SK-N-SH (cell line): Measurements from ENCODE around the gene SERPINE2. TPM values are rescaled to one million over a fixed set of nuclear protein-coding genes. Genes with fewer than 3 reads are reported as not detected.

Experiments used
- CTCF ChIA-PET: fragments of 300-600, 350-600 bp; formaldehyde crosslinking; extraction: SDS; loops from one replicate; lab custom pipeline; 2021; lab: Yijun Ruan, JAX
- POLR2A ChIA-PET: fragments of 350-600 bp; sonication (Branson Sonifier 250); formaldehyde crosslinking; extraction: SDS; loops from one replicate; lab custom pipeline; 2020; ENCODE audit warnings: antibody characterized with exemption, inconsistent platforms; lab: Yijun Ruan, JAX
- DNase-seq: peaks from one replicate; pipeline ENCODE4 v3.0.0; 2012
- H2AFZ ChIP-seq: fragments of 200-600 bp; sonication (generic); 2 replicates; pipeline ENCODE4 v1.8.1; 2016; ENCODE audit warnings: antibody characterized with exemption, mild to moderate bottlenecking, low read depth
- H3F3A ChIP-seq: fragments of 200-600 bp; sonication (generic); replicated peaks from 2 replicates; pipeline ENCODE3; 2016; ENCODE audit warnings: antibody characterized with exemption, mild to moderate bottlenecking; ENCODE audit not compliant: insufficient read depth
- H3K27ac ChIP-seq, 2 experiments: fragments of 200-500 bp in 1 of 2; fragments of 200-600 bp in 1 of 2; sonication (Bioruptor generic) in 1 of 2; sonication (generic), shearing (Covaris generic) in 1 of 2; 2 replicates each; pipeline versions ENCODE4 v1.5.1 to v1.6.1; 2014 to 2016; ENCODE audit warnings: low read depth in 2 of 2, inconsistent platforms in 1 of 2, low read length in 1 of 2, mild to moderate bottlenecking in 1 of 2, mixed read lengths in 1 of 2
- H3K27me3 ChIP-seq: fragments of 200-600 bp; sonication (generic), shearing (Covaris generic); 2 replicates; pipeline ENCODE4 v1.6.1; 2016; ENCODE audit warnings: mixed run types; ENCODE audit not compliant: insufficient read depth
- H3K36me3 ChIP-seq, 2 experiments: fragments of 200-500 bp in 1 of 2; fragments of 200-600 bp in 1 of 2; sonication (Bioruptor generic) in 1 of 2; sonication (generic) in 1 of 2; replicated peaks in 1 of 2; 2 replicates each; pipeline versions ENCODE3 to v1.5.1; 2014 to 2016; ENCODE audit warnings: low read length in 1 of 2, mild to moderate bottlenecking in 1 of 2; ENCODE audit not compliant: insufficient read depth in 2 of 2, control insufficient read depth in 1 of 2
- H3K4me1 ChIP-seq, 2 experiments: fragments of 200-500 bp in 1 of 2; fragments of 200-600 bp in 1 of 2; sonication (Bioruptor generic) in 1 of 2; sonication (generic), shearing (Covaris generic) in 1 of 2; 2 replicates each; pipeline versions ENCODE4 v1.5.1 to v1.6.1; 2014 to 2016; ENCODE audit warnings: low read depth in 1 of 2, low read length in 1 of 2, mixed run types in 1 of 2; ENCODE audit not compliant: insufficient read depth in 2 of 2, control insufficient read depth in 1 of 2
- H3K4me2 ChIP-seq: fragments of 200-600 bp; sonication (generic), shearing (Covaris generic); 2 replicates; pipeline ENCODE4 v1.6.1; 2017; ENCODE audit warnings: mixed run types
- H3K4me3 ChIP-seq, 2 experiments: fragments of 200-500 bp in 1 of 2; fragments of 200-600 bp in 1 of 2; sonication (Bioruptor generic) in 1 of 2; sonication (generic), shearing (Covaris generic) in 1 of 2; 2 replicates each; pipeline versions ENCODE4 v1.5.1 to v1.8.1; 2014 to 2016; ENCODE audit warnings: low read depth in 2 of 2, inconsistent platforms in 1 of 2, low read length in 1 of 2, mild to moderate bottlenecking in 1 of 2, mixed read lengths in 1 of 2, moderate library complexity in 1 of 2
- H3K79me2 ChIP-seq: fragments of 200-600 bp; sonication (generic); 2 replicates; pipeline ENCODE4 v1.8.1; 2017; ENCODE audit warnings: mild to moderate bottlenecking; ENCODE audit not compliant: insufficient read depth
- H3K9ac ChIP-seq: fragments of 200-600 bp; sonication (generic); 2 replicates; pipeline ENCODE4 v1.6.1; 2017; ENCODE audit warnings: mixed run types
- H3K9me2 ChIP-seq: fragments of 200-600 bp; sonication (generic); 2 replicates; pipeline ENCODE4 v1.6.1; 2017; ENCODE audit warnings: mixed run types
- H3K9me3 ChIP-seq: fragments of 200-600 bp; sonication (generic); 2 replicates; pipeline ENCODE4 v1.6.1; 2017; ENCODE audit warnings: mixed run types, mild to moderate bottlenecking, moderate library complexity
- H4K20me1 ChIP-seq: fragments of 200-600 bp; sonication (generic); 2 replicates; pipeline ENCODE4 v1.6.1; 2017; ENCODE audit warnings: mild to moderate bottlenecking, mixed run types; ENCODE audit not compliant: insufficient read depth
- CHD2 ChIP-seq: fragments of 150-350 bp; IDR thresholded peaks from 2 replicates; pipeline ENCODE4 v1.6.1; 2018; ENCODE audit warnings: low read length; ENCODE audit not compliant: partially characterized antibody
- ELF1 ChIP-seq: IDR thresholded peaks from 2 replicates; pipeline ENCODE4 v1.4.0; 2012
- EP300 ChIP-seq, 2 experiments: IDR thresholded peaks; 2 replicates each; pipeline versions ENCODE4 v1.4.0 to v1.6.1; 2012; ENCODE audit warnings: borderline replicate concordance in 1 of 2, low read depth in 1 of 2, low read length in 1 of 2
- FOSL2 ChIP-seq: IDR thresholded peaks from 2 replicates; pipeline ENCODE4 v1.4.0; 2012; ENCODE audit warnings: low read depth, mild to moderate bottlenecking, moderate library complexity, borderline replicate concordance
- MAX ChIP-seq: IDR thresholded peaks from 2 replicates; pipeline ENCODE4 v1.4.0; 2012; ENCODE audit warnings: low read depth
- MXI1 ChIP-seq: IDR thresholded peaks from 2 replicates; pipeline ENCODE4 v1.6.1; 2012; ENCODE audit warnings: mild to moderate bottlenecking, low read depth, low read length, improper control_type of control experiment
- NFIC ChIP-seq: IDR thresholded peaks from 2 replicates; pipeline ENCODE4 v1.4.0; 2012; ENCODE audit warnings: borderline replicate concordance
- PBX3 ChIP-seq: IDR thresholded peaks from 2 replicates; pipeline ENCODE4; 2012
- POLR2AphosphoS5 ChIP-seq: IDR thresholded peaks from 2 replicates; pipeline ENCODE4 v1.6.1; 2012; ENCODE audit warnings: low read depth, low read length
- RAD21 ChIP-seq: IDR thresholded peaks from 2 replicates; pipeline ENCODE4 v1.6.1; 2012; ENCODE audit warnings: mild to moderate bottlenecking, low read length
- RCOR1 ChIP-seq: fragments of 150-350 bp; IDR thresholded peaks from 2 replicates; pipeline ENCODE4 v1.6.1; 2017; ENCODE audit warnings: antibody characterized with exemption, low read length
- RFX5 ChIP-seq: IDR thresholded peaks from 2 replicates; pipeline ENCODE4 v1.6.1; 2012; ENCODE audit warnings: mild to moderate bottlenecking, improper control_type of control experiment, low read length
- SIN3A ChIP-seq: IDR thresholded peaks from 2 replicates; pipeline ENCODE4 v1.6.1; 2012; ENCODE audit warnings: low read depth, mild to moderate bottlenecking, low read length, moderate library complexity, borderline replicate concordance
- WGBS: methylation state at CpG from one replicate; pipeline ENCODE4 v1.1.6; 2017; ENCODE audit warnings: low lambda C conversion rate; 5-methylcytosine and 5-hydroxymethylcytosine counted together
- polyA plus RNA-seq, 3 experiments: library from polyadenylated mRNA; depleted of rRNA; stranded (reverse); fragments of >200 nt; gene quantifications; 2 replicates each; pipeline ENCODE4 v1.2.3, GENCODE V29; 2012
- TF ChIP-seq, protein P1 (sequence below): fragments of 200-600 bp; sonication (generic); IDR thresholded peaks from 2 replicates; pipeline ENCODE4 v1.6.1; 2017; ENCODE audit warnings: antibody characterized with exemption, mild to moderate bottlenecking, moderate library complexity

SERPINE2 gene
- polyA plus RNA-seq, 1 of the 3 experiments (the other 2 are of a cell fraction), result 249 TPM

DNA sequence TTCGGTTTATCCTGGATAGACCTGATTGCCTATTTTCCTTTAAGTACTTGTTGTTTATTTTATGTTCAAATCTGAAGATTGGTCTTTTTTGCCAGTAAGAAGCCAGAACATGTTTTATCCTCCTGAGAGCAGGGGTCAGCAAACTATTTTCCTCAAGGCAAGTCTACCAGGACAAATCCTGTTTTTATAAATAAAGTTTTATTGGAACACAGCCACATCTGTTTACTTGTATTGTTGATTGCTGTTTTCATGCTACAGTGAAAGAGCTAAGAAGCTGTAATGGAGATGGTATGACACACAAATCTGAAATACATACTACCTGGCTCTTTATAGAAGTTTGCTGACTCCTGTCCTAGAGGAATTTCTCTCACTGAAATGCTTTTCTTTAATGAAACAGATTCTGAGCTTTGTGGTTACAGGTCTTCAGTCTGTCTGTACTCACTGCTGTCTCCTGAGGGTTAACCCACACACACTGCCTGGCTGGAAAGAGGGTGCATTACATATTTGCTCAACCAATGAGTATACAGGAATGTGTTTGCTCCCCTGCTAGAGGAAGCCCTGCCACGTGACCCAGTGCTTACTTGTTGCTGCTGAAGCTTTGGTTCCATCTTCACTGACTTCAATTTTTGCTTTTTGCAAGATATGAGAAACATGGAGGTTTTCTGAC is 59.2 kb downstream of the SERPINE2 start:
- no peaks in the 10 kb centered on the region for H3K79me2 ChIP-seq
- CTCF ChIA-PET, result interaction anchor here (1.1 to 17.0 kb wide), 5 partner anchors 10 to 389 kb away, joined by 3 to 255 read pairs (median 25); no protein-coding TSS in a partner anchor
- no peak overlapping the region for H3K4me2 ChIP-seq
- no peak overlapping the region for H3K27ac ChIP-seq
- no peak overlapping the region for H3K9ac ChIP-seq
- H4K20me1 ChIP-seq, result no peaks in the 10 kb centered on the region
- H3K36me3 ChIP-seq, result peaks cover 52 to 68% of the 10 kb centered on the region in 2 experiments
- peaks cover 12% of the 10 kb centered on the region for H3F3A ChIP-seq
- TF ChIP-seq FOSL2 (no peak), RAD21 (no peak), CHD2 (no peak), MAX (no peak), SIN3A (no peak), RFX5 (no peak), NFIC (no peak), PBX3 (no peak), ELF1 (no peak), POLR2AphosphoS5 (no peak)
- TF ChIP-seq, protein P1, sequence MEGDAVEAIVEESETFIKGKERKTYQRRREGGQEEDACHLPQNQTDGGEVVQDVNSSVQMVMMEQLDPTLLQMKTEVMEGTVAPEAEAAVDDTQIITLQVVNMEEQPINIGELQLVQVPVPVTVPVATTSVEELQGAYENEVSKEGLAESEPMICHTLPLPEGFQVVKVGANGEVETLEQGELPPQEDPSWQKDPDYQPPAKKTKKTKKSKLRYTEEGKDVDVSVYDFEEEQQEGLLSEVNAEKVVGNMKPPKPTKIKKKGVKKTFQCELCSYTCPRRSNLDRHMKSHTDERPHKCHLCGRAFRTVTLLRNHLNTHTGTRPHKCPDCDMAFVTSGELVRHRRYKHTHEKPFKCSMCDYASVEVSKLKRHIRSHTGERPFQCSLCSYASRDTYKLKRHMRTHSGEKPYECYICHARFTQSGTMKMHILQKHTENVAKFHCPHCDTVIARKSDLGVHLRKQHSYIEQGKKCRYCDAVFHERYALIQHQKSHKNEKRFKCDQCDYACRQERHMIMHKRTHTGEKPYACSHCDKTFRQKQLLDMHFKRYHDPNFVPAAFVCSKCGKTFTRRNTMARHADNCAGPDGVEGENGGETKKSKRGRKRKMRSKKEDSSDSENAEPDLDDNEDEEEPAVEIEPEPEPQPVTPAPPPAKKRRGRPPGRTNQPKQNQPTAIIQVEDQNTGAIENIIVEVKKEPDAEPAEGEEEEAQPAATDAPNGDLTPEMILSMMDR, result no peak
- H3K27me3 ChIP-seq, result no peaks in the 10 kb centered on the region
- no peaks in the 10 kb centered on the region; a peak in 1 of 4 replicates for H3K4me1 ChIP-seq
- WGBS, result 91% methylated on average over 2 of the region's 2 CpGs
- POLR2A ChIA-PET, result no interaction called here
- H3K9me3 ChIP-seq, result no peaks in the 10 kb centered on the region
- H3K4me3 ChIP-seq, result no peak overlapping the region
- no peak overlapping the region for H2AFZ ChIP-seq
- no peak for DNase-seq
- H3K9me2 ChIP-seq, result no peaks in the 10 kb centered on the region

DNA sequence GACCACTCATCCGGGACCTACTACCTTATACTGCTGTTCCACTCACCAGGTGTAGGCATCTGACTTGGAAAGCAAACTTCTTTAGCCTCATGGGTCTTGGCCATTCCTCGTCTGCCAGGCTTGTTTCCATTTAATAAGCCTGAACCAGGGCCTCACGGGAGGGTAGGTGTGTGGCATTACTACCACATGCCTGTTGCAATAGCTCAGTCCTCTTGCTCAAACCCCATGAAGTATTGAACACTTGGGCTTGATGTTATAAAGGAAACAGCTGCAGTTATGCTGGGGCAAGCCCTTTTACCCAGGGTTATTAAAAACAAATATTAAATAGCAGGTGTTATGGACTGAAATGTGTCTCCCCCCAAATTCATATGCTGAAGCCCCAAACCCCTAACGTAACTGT is 60.6 kb downstream of the SERPINE2 start:
- H4K20me1 ChIP-seq, result no peaks in the 10 kb centered on the region
- H3K27ac ChIP-seq, result no peak overlapping the region
- POLR2A ChIA-PET, result no interaction called here
- H3K27me3 ChIP-seq, result no peaks in the 10 kb centered on the region
- no peak for DNase-seq
- 93% methylated on average over 4 of the region's 4 CpGs for WGBS
- H3K79me2 ChIP-seq, result no peaks in the 10 kb centered on the region
- H3K9me2 ChIP-seq, result no peaks in the 10 kb centered on the region
- CTCF ChIA-PET, result interaction anchor here (1.4 to 17.0 kb wide), 4 partner anchors 8 to 306 kb away, joined by 3 to 255 read pairs (median 34); no protein-coding TSS in a partner anchor
- H3K4me2 ChIP-seq, result no peak overlapping the region
- peaks cover 12% of the 10 kb centered on the region for H3F3A ChIP-seq
- H3K4me3 ChIP-seq, result no peak overlapping the region
- peaks cover 54 to 57% of the 10 kb centered on the region in 2 experiments for H3K36me3 ChIP-seq
- TF ChIP-seq MXI1 (no peak), EP300 (IDR thresholded peaks at IDR 0.05; ENCODE audit: borderline replicate concordance in 1 of 2, low read depth in 1 of 2, low read length in 1 of 2) (no peak), RCOR1 (no peak), POLR2AphosphoS5 (no peak)
- TF ChIP-seq, all 33 proteins: peak for 0
- Histone ChIP-seq H3K9me3 (no peaks in the 10 kb centered on the region), H3K9ac (no peak overlapping the region), H3K4me1 (no peaks in the 10 kb centered on the region; a peak in 1 of 4 replicates), H2AFZ (no peak overlapping the region)
